Inflammatory macrophage treated with lipopolysaccharide for 4 hours (primary cell): ENCODE measurements around the gene KIRREL3.

Experiments
- DNase-seq: peaks from one replicate; pipeline ENCODE4 v3.0.0-alpha.2; 2020

KIRREL3 gene

GRCh38 chr11:126821827-126822226 is 178.7 kb downstream of the KIRREL3 start:
- DNase-seq: no peak

- no peak for DNase-seq
These were observed 181.4 kb downstream of the KIRREL3 start for GRCh38 chr11:126819194-126819593.

DNA sequence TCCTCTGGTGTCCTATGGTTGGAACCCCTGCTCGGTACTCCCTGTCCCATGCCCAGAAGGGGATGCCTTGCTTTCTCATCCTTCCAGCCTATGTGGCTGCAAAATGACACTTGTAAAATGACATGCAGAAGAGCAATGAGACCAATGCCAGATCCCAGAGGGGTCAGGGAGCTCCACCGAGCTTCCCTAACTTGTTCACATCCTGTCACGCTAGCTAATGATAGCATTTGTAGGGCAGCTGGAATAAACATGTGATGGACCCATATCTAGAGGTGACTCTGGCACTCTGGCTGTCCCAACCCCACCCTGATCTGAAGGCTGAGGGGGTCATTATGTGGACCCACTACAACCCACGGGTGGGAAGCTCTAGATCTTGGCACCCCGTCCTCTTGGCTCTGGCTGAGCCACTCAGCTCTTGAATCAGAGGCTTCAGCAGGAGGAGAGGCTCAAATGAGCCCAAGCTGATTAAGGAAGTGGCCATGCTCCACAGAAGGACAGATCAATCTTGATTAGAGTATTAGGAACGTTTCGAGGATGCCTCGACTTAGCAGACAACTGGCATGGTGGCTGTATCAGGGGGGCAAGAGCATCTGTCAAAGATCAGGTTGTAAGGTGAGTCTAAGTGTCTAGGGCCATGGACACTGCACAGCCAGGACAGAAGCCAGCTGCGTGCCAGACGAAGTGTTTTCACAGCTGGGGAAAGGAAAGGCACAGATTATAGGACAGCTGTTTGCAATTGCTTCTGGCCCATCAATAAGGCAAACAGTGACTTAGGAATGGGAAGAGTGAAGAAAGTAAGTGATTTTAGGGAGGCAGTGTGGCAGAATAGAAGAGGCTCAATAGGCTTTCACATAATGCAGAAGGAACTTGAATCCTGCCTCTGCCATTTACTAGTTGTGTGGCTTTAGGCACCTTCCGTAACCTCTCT is 182.8 kb downstream of the KIRREL3 start:
- DNase-seq: no peak

- no peak for DNase-seq
These were observed 183.5 kb downstream of the KIRREL3 start for GRCh38 chr11:126817096-126817495.

- no peak for DNase-seq
These were observed 183.9 kb downstream of the KIRREL3 start for GRCh38 chr11:126816645-126817044.

- no peak for DNase-seq
These were observed 185.5 kb downstream of the KIRREL3 start for GRCh38 chr11:126815111-126815510.

- DNase-seq: no peak
These were observed 189.8 kb downstream of the KIRREL3 start for GRCh38 chr11:126810776-126811175.

- no peak for DNase-seq
These were observed 190.9 kb downstream of the KIRREL3 start for GRCh38 chr11:126809514-126810289.

GRCh38 chr11:126808836-126809235 is 191.7 kb downstream of the KIRREL3 start:
- no peak for DNase-seq

DNA sequence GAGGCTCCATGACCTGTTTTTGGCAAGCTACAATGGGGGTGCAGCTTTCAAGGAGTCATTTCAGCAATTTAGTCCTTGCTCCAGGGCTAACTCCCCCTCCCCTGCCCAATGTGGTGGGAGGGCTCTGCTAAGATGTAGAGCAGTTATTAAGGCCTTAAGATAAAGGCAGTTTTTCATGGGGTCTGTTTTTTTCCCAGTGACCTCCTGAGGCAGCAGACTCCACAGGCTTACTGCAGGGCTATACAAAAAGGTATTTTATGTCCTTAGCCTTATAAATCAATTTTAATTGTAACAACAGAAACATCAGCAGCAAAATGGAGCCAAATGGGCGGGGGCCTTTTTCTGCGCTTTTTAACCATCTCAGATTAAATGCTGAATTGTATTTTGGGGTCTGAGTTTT is 192.3 kb downstream of the KIRREL3 start:
- no peak for DNase-seq

DNA sequence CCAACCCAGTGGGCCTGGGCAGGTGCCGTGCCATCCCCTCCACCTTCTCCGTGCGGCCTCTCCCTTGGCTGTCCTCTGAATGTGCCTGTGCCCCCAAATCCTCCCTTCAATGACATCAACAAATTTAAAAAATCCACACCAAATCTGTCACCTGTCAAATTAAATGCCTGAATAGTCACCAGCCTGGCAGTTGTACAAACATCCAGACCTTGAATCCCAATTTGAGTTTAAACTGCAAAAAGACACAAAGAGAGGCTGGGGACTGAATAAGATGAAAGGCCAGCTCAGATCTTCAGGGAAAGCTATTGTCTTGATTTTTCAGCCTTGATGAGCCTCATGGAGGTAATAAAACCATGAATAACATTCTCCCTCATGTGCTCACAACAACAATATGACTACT is 194.7 kb downstream of the KIRREL3 start:
- DNase-seq: no peak

DNA sequence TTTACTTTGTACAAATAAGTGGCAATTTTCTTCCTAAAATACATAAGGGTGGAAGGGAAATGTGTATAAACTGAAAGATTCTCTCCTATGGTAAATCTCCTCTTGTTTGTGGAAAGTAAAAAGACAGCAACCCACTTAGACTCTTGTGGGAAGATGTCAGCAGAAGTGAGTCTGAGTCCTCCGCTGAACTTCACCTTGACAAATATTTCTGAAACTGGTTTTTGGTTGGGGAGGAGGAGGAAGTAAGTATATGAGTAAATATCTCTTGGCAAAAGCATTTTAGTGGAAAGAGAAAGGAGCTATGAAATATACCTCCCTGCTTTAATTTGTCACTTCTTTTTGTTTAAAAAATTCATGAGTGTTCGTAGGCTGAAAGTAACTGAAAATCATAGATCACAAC is 196.2 kb downstream of the KIRREL3 start:
- DNase-seq: no peak

DNA sequence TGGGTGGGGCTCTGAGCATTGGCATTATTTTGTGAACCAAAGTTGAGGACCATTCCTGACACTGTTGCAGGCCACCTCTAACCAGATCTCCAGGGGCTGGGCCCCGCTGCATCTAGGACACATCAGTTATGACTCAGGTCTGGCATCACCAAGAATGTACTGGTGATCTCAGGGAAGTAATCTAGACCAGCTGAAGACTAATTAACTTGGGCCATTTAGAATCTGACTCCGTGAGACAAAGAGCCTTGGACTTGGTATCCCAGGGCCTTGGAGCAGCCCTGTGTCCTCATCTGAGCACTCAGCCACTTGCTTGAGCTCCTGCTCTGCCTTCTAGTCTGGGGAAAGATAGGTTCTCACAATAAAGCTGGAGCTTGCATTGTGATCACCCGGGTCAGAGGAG is 200.6 kb downstream of the KIRREL3 start:
- no peak for DNase-seq

- DNase-seq: no peak
These were observed 203.0 kb downstream of the KIRREL3 start for GRCh38 chr11:126797457-126798169.

DNA sequence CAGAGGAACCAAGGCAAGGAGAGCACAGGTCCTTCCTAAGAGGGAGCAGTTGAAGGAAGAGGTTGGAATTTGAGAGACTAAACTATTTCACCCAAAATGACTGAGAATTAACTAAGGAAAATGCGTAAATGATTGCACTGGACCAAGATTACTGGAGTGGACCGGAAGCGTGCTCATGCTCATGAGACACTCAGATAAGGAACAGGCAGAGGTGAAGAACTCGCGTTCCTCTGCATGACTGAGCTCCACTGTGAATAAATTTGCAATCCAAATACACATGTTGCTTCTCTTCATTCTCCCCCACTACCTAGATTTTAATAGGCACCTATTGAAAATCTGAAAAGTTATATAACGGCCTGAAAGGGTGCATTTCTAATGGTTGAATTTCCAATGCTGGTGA is 207.0 kb downstream of the KIRREL3 start:
- DNase-seq: no peak

DNA sequence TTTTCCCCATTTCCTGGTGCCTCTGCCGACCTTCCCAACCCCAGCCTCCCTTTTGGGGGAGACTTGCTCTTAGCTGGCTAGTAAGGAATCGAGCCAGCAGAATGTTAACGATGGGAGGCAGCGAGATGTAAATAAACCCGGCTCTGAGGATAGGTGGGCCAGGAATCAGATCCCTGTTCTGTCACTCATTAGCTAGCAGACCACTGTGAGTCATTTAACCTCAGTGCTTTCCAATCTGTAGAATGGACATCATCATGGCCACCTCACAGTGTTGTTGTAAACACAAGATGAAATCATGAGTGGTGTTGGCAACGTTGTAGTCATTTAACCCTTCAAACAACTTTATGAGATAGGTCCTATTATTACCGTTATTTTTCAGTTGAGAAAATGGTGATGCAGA is 208.6 kb downstream of the KIRREL3 start:
- no peak for DNase-seq

DNA sequence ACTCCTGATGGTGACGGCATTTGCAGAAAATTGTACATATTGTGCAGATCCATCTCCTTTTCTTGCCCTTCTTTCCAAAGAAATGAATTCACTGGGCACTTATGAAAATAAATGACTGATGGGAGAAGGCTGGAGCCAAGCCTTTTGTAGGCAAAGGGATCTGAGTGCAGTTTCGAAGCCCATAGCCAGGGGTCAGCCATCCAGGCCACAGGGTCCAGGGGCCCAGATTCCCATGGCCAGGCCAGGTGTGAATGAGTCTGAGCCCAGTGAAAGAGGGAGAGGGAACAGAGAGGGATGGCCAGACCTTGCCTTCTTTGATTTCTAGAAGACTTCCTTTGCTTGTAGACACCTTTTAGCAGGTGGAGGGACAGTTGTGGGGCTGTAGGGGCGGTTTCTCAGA is 209.1 kb downstream of the KIRREL3 start:
- DNase-seq: no peak

- DNase-seq: no peak
These were observed 210.0 kb downstream of the KIRREL3 start for GRCh38 chr11:126790550-126791081.

GRCh38 chr11:126782810-126783209 is 217.8 kb downstream of the KIRREL3 start:
- DNase-seq: no peak

DNA sequence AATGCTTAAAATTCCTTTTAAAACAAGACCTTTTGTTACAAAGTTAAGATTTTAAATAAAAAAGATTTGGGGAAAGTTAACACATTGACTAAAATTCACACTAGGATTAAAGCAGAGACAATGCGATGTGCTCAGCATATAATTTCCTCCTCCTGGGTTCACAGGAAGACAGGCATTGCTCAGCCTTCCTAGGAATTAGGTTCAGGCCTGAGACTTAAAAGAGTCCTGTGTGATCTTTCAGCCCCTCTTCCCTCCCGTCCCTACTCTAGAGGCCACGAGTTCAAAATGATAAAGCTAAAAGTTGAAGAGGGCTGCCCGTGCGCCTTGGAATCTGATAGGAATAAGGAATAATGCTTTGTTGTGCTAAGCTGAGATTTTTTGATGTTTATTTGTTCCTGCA is 218.6 kb downstream of the KIRREL3 start:
- DNase-seq: no peak

- no peak for DNase-seq
These were observed 224.5 kb downstream of the KIRREL3 start for GRCh38 chr11:126776119-126776518.

- no peak for DNase-seq
These were observed 228.3 kb downstream of the KIRREL3 start for GRCh38 chr11:126772267-126772666.

DNA sequence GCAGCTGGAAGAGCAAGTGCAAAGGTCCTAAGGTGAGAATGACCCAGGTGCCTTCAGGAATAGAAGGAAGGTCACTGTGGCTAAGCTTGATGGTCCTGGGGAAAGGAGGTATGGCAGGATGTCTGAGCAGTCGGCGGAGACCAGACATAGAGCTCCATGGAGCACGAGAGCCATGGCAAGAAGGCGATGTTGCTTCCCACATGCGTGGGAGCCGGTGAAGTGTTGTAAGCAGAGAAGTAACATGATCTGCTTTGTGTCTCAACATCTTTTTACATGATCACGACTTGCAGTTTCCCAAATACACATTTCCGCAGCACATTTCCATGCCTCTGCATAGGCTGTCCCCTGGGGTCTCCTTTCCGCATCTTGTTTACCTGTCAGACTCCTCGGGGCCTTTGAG is 231.9 kb downstream of the KIRREL3 start:
- DNase-seq: no peak
